ENCODE measurements around the gene KCNK15.

DNA sequence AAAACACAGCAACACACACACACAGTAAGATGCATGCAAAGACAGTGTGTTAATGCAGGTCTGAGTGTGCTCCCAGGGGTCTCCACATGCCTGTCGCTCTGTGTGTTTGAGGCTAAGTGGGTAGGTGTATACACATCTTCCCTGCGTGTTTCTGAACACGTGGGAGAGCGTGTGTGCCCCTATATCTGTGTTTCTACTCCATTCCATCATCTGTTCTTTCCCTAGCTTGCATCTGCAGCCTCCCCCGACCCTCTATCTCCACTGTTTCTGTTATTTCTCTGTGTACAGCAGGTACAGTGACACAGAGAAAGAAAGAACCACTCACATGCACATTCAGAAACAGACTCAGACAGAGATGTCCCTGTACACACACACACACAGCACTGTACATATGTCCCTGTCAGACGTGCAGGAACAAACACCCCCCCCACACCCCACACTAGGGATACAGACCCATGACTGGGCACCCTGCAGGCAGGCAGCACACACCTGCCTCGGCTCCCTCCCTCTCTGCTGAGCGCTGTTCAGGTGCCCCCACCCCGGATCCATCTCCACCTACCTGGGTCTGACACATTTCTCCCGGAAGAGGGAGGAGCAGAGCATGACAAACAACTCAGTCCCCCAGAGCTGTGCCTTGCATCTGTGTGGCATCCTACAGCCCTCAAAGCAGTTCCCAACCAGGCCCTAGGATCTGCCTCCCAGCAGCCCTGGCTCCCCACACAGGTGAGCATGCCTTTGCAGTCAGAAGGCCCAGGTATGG lies 27.6 kb downstream of the KCNK15 start:
- TF ChIP-seq POLR2A (IDR thresholded peaks at IDR 0.05; ENCODE audit: low read length) (no peak), GATA1 (IDR thresholded peaks at IDR 0.05; ENCODE audit: low read depth, low read length) (no peak)

Measured in erythroblast (primary cell).